SU-DHL-6 (cell line): ENCODE measurements around the gene KRT27.

Source experiments
- CTCF ChIP-seq: fragments of 200-600 bp; sonication (generic); IDR thresholded peaks from one replicate; pipeline ENCODE4 v1.5.1; 2017; ENCODE audit warnings: antibody characterized with exemption, mild to moderate bottlenecking, low read length, moderate library complexity; ENCODE audit not compliant: insufficient read depth, poor library complexity, severe bottlenecking
- EZH2phosphoT487 ChIP-seq: fragments of 200-600 bp; sonication (generic), shearing (Covaris generic); conservative IDR thresholded peaks from 2 replicates; pipeline ENCODE4 v1.6.1; 2018; ENCODE audit warnings: mild to moderate bottlenecking, antibody characterized with exemption, low read length, moderate library complexity, mixed read lengths

GRCh38 chr17:40734018-40734417 lies 48.3 kb downstream of the KRT27 start:
- TF ChIP-seq CTCF (no peak), EZH2phosphoT487 (no peak)
